ENCODE measurements around the gene NCK2. TPM values are rescaled to one million over a fixed set of nuclear protein-coding genes. Genes with fewer than 3 reads are reported as not detected.

The NCK2 gene
- polyA plus RNA-seq, 3 donors = 2.5 to 18.2 (median 7.6) TPM

- H4K20me1 ChIP-seq (ENCODE audit: insufficient read depth, low read length) = peaks cover 5% of the 10 kb centered on the region
- Mint-ChIP-seq H3K4me1 (peaks cover 17% of the 10 kb centered on the region), H3K4me3 (no peak overlapping the region), H3K36me3 (no peaks in the 10 kb centered on the region), H3K9me3 (no peaks in the 10 kb centered on the region), H3K27ac (no peak overlapping the region), H3K27me3 (ENCODE audit: low read depth in 3 of 3) (peaks cover 3 to 5% (median 4%) of the 10 kb centered on the region in 3 donors)
- no peaks in the 10 kb centered on the region for H3K36me3 ChIP-seq (replicated peaks in 1 of 2; ENCODE audit: control insufficient read depth in 1 of 2, insufficient read depth in 2 of 2, low read length in 2 of 2)
- peaks cover 16% of the 10 kb centered on the region for H3K79me2 ChIP-seq (ENCODE audit: insufficient read depth, low read length)
- H3K27ac ChIP-seq (ENCODE audit: low read depth in 1 of 2, low read length in 2 of 2) = no peak overlapping the region
- no peak for DNase-seq
- H3K4me1 ChIP-seq (ENCODE audit: control insufficient read depth in 1 of 2, insufficient read depth in 2 of 2, low read length in 2 of 2) = peaks cover 13 to 20% of the 10 kb centered on the region in 2 donors
- WGBS (ENCODE audit: insufficient coverage) = 100% methylated on average over 4 of the region's 4 CpGs
- H3K27me3 ChIP-seq (ENCODE audit: control insufficient read depth in 2 of 2, insufficient read depth in 2 of 2, low read length in 2 of 2) = no peaks in the 10 kb centered on the region
- TF ChIP-seq CTCF (IDR thresholded peaks at IDR 0.05) = no peak
- H3K9me3 ChIP-seq (replicated peaks in 1 of 2; ENCODE audit: control insufficient read depth in 1 of 2, insufficient read depth in 1 of 2, low read length in 2 of 2) = no peaks in the 10 kb centered on the region
- H3K4me3 ChIP-seq (replicated peaks in 1 of 3; ENCODE audit: low read depth in 2 of 3, low read length in 3 of 3) = no peak overlapping the region
- H3K4me2 ChIP-seq (replicated peaks; ENCODE audit: extremely low read depth, low read length, poor library complexity, severe bottlenecking) = no peak overlapping the region
- no peak overlapping the region for H2AFZ ChIP-seq (ENCODE audit: insufficient read depth, low read depth, low read length, poor library complexity, severe bottlenecking)
- H3K9ac ChIP-seq (ENCODE audit: insufficient read depth, low read length, poor library complexity, severe bottlenecking) = no peak overlapping the region
- intact Hi-C loops (cut with micrococcal nuclease) = loop anchor here in 1 of 2 donors (5.0 kb wide), 1 partner anchor 56 kb away; no protein-coding TSS in a partner anchor
Measured at GRCh38 chr2:105741617-105742016, 3.1 kb upstream of the NCK2 start.

DNA sequence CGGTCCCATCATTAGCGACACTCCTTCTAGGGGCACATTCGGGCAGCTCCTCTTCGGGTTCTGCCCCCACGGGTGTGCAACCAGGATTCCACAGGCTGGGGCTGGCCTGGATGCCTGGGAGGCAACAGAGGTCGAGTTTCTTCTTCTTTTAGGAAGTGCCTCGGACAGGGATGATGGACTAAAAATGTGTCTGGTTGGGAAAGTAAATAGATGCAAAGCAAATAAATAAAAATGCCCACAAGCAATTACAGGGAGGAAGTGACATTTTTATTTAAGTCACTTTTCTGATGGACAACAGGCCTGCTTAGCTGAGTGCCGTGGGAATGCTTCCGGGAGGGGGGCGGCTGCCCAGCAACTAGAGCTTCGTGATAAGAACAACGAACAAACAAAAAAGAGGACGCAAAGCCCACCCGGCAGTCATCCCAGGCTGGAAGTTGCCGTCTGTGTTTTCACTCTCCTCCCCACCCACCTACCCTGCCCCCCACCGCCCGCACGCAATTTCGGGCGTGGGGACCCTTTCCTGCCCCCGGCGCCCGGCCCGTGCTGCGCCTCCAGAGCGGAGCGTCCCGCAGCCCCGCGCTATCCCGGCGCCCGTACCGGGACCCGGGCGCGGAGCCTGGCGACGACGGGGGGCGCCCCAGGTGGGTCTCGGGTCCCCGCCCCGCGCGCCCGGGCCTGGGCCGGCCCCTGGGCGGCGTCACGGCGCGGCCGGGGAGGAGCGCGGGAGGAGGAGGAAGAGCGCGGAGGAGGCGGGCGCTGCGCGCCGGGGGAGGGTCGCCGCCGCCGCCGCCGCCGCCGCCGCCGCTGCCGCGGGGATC lies 412 bp upstream of the NCK2 start:
- H3K4me3 Mint-ChIP-seq = peak overlapping the region; percentile 90 to 94
- no peaks in the 10 kb centered on the region for H3K9me3 Mint-ChIP-seq
- peak overlapping the region; percentile 81 for H2AFZ ChIP-seq (ENCODE audit: insufficient read depth, low read depth, low read length, poor library complexity, severe bottlenecking)
- no peaks in the 10 kb centered on the region for H3K9me3 ChIP-seq (replicated peaks in 1 of 2; ENCODE audit: control insufficient read depth in 1 of 2, insufficient read depth in 1 of 2, low read length in 2 of 2)
- peak overlapping the region; percentile 60 for H3K9ac ChIP-seq (ENCODE audit: insufficient read depth, low read length, poor library complexity, severe bottlenecking)
- peak overlapping the region; percentile 41 to 88 (median 72) for H3K27ac Mint-ChIP-seq
- H3K79me2 ChIP-seq (ENCODE audit: insufficient read depth, low read length) = peaks cover 43% of the 10 kb centered on the region
- peaks cover 23% of the 10 kb centered on the region for H4K20me1 ChIP-seq (ENCODE audit: insufficient read depth, low read length)
- H3K36me3 Mint-ChIP-seq = peaks cover 4% of the 10 kb centered on the region in 2 donors
- intact Hi-C loops (cut with micrococcal nuclease) = loop anchor here in 1 of 2 donors (5.0 kb wide), 1 partner anchor 53 kb away; no protein-coding TSS in a partner anchor
- peak overlapping the region; percentile 77 for H3K4me2 ChIP-seq (replicated peaks; ENCODE audit: extremely low read depth, low read length, poor library complexity, severe bottlenecking)
- H3K27me3 ChIP-seq (ENCODE audit: control insufficient read depth in 2 of 2, insufficient read depth in 2 of 2, low read length in 2 of 2) = no peaks in the 10 kb centered on the region
- peak; percentile 28 to 43 (median 32) for DNase-seq
- H3K4me3 ChIP-seq (replicated peaks in 1 of 3; ENCODE audit: low read depth in 2 of 3, low read length in 3 of 3) = peak overlapping the region; percentile 47 to 74 (median 56)
- peaks cover 3 to 5% (median 3%) of the 10 kb centered on the region in 3 donors for H3K27me3 Mint-ChIP-seq (ENCODE audit: low read depth in 3 of 3)
- 2% methylated on average over 71 of the region's 75 CpGs for WGBS (ENCODE audit: insufficient coverage)
- H3K4me1 Mint-ChIP-seq = peaks cover 33% of the 10 kb centered on the region
- H3K36me3 ChIP-seq (replicated peaks in 1 of 2; ENCODE audit: control insufficient read depth in 1 of 2, insufficient read depth in 2 of 2, low read length in 2 of 2) = no peaks in the 10 kb centered on the region
- no peak for TF ChIP-seq CTCF (IDR thresholded peaks at IDR 0.05)
- peak overlapping the region in 1 of 2 donors; percentile 65 for H3K27ac ChIP-seq (ENCODE audit: low read depth in 1 of 2, low read length in 2 of 2)
- peaks cover 20 to 29% of the 10 kb centered on the region in 2 donors for H3K4me1 ChIP-seq (ENCODE audit: control insufficient read depth in 1 of 2, insufficient read depth in 2 of 2, low read length in 2 of 2)

All from CD14-positive monocyte (primary cell).